ENCODE data around the gene IFITM10. TPM values are rescaled to one million over a fixed set of nuclear protein-coding genes. Genes with fewer than 3 reads are reported as not detected.

The IFITM10 gene
- total RNA-seq, 2 donors from 2014 or later, result 27.2 to 28.6 TPM

- ATAC-seq (ENCODE audit: insufficient number of reproducible peaks, low FRiP score, low read depth) (no peak), DNase-seq (ENCODE audit: low spot score) (no peak)
- Histone ChIP-seq H3K27me3 (replicated peaks; ENCODE audit: insufficient read depth) (no peaks in the 10 kb centered on the region), H3K36me3 (no peaks in the 10 kb centered on the region), H3K9me3 (no peaks in the 10 kb centered on the region), H3K4me1 (ENCODE audit: control insufficient read depth in 1 of 2, low read depth in 2 of 2) (peaks cover 26 to 49% of the 10 kb centered on the region in 2 donors), H3K27ac (peak overlapping the region in 1 of 2 donors; percentile 98), H3K4me3 (peak overlapping the region; percentile 88)
- TF ChIP-seq, protein P1, sequence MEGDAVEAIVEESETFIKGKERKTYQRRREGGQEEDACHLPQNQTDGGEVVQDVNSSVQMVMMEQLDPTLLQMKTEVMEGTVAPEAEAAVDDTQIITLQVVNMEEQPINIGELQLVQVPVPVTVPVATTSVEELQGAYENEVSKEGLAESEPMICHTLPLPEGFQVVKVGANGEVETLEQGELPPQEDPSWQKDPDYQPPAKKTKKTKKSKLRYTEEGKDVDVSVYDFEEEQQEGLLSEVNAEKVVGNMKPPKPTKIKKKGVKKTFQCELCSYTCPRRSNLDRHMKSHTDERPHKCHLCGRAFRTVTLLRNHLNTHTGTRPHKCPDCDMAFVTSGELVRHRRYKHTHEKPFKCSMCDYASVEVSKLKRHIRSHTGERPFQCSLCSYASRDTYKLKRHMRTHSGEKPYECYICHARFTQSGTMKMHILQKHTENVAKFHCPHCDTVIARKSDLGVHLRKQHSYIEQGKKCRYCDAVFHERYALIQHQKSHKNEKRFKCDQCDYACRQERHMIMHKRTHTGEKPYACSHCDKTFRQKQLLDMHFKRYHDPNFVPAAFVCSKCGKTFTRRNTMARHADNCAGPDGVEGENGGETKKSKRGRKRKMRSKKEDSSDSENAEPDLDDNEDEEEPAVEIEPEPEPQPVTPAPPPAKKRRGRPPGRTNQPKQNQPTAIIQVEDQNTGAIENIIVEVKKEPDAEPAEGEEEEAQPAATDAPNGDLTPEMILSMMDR (IDR thresholded peaks at IDR 0.05), result no peak
Observed at GRCh38 chr11:1746511-1746931, 3.9 kb downstream of the IFITM10 start.

GRCh38 chr11:1745701-1746320, 4.6 kb downstream of the IFITM10 start:
- no peaks in the 10 kb centered on the region for H3K27me3 ChIP-seq (replicated peaks; ENCODE audit: insufficient read depth)
- H3K4me3 ChIP-seq, result peak overlapping the region; percentile 88
- peaks cover 19 to 42% of the 10 kb centered on the region in 2 donors for H3K4me1 ChIP-seq (ENCODE audit: control insufficient read depth in 1 of 2, low read depth in 2 of 2)
- TF ChIP-seq, protein P1 (IDR thresholded peaks at IDR 0.05), result no peak
- DNase-seq (ENCODE audit: low spot score), result no peak
- H3K9me3 ChIP-seq, result no peaks in the 10 kb centered on the region
- no peak for ATAC-seq (ENCODE audit: insufficient number of reproducible peaks, low FRiP score, low read depth)
- H3K36me3 ChIP-seq, result no peaks in the 10 kb centered on the region
- no peak overlapping the region for H3K27ac ChIP-seq

DNA sequence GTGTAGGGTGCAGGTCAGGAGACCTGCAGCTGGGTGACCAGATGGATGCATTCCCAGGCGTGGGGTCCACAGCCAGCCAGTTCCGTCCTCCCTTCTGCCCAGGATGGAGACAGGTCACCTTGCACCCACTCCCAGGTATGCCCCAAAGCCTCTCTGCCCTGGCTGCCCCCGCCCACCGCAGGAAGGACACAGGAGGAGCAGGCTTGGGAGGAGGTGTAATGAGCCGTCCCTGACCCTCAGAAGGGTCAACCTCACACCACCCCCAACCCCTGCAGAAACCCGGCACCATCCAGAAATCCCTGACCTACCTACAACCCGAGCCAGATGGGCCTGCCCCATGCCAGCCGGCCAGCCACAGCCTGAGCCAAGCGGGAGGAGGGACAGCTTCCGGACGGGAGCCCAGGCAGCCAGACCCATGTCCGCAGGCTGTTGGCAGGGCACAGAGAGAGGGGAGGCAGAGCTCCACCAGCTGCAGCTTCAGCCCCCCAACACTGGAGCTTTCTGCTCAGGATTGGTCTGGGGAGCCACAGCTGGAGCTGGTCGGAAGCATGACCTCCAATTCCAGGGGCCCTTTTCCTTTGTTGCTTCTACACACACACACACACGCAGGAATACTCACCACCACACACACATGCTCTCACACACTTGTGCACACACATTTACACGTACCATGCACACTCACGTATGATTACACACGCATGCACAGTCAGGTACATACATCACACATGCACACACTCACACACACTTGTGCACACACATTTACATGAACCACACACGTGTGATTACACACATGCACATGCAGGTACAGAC, 5.3 kb downstream of the IFITM10 start:
- no peak overlapping the region for H3K4me3 ChIP-seq
- DNase-seq (ENCODE audit: low spot score) (no peak), ATAC-seq (ENCODE audit: insufficient number of reproducible peaks, low FRiP score, low read depth) (no peak)
- H3K9me3 ChIP-seq, result no peaks in the 10 kb centered on the region
- no peak overlapping the region for H3K27ac ChIP-seq
- peaks cover 12 to 35% of the 10 kb centered on the region in 2 donors for H3K4me1 ChIP-seq (ENCODE audit: control insufficient read depth in 1 of 2, low read depth in 2 of 2)
- H3K36me3 ChIP-seq, result no peaks in the 10 kb centered on the region
- no peaks in the 10 kb centered on the region for H3K27me3 ChIP-seq (replicated peaks; ENCODE audit: insufficient read depth)
- TF ChIP-seq, protein P1 (IDR thresholded peaks at IDR 0.05), result no peak

DNA sequence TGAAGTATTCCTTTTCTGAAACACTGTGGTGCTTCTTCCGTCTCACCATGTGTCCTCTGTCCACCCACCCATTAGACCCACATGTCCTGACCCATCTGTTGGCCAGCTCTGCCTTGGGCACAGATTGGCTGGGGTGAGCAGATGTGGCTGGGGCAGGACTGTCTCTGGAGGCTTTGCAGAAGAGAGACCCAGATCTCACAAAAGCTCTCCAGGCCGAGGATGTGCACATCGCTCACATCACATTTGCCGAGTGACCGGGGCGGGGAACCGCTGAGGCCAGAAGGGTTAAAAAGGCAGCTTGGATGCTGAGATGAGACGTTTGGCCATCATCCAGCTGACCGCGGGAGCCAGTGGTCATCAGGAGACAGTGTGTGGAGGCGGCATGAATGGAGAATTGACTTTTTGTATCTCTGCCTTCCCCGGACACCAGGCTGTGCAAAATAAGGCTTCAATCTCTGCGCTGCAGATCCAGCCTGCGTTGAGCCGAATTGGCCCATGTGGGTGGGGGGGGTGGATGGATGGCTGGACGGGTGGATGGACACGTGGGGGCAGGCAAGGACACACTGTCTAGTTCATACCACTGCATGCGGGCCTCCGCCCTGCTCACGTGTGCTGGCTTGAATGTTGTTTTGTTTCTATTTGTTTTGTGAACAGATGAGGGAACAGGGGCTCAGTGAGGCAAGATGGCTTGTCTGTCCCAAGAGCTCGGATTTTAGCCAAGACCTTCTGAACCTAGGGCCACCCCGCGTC, 6.1 kb downstream of the IFITM10 start:
- Histone ChIP-seq H3K27ac (no peak overlapping the region), H3K36me3 (no peaks in the 10 kb centered on the region), H3K4me1 (ENCODE audit: control insufficient read depth in 1 of 2, low read depth in 2 of 2) (peaks cover 12 to 27% of the 10 kb centered on the region in 2 donors), H3K9me3 (no peaks in the 10 kb centered on the region), H3K4me3 (no peak overlapping the region), H3K27me3 (replicated peaks; ENCODE audit: insufficient read depth) (no peaks in the 10 kb centered on the region)
- no peak for ATAC-seq (ENCODE audit: insufficient number of reproducible peaks, low FRiP score, low read depth)
- DNase-seq (ENCODE audit: low spot score), result no peak
- TF ChIP-seq, protein P1 (IDR thresholded peaks at IDR 0.05), result no peak
